Nephron progenitor cell (in vitro differentiated cells): ENCODE measurements around the gene MCF2L.
A peak's percentile ranks its signal among the peaks of the same experiment; 100 is the strongest.

Source experiments
- DNase-seq: peaks from one replicate; pipeline ENCODE4 v3.0.0; 2021
- H3K27ac Mint-ChIP-seq: 2 replicates; pipeline ENCODE4 v1.8.0; 2021; ENCODE audit warnings: mild to moderate bottlenecking, moderate library complexity, mixed read lengths
- H3K27me3 Mint-ChIP-seq: 2 replicates; pipeline ENCODE4 v1.8.0; 2021; ENCODE audit warnings: mild to moderate bottlenecking, low read depth, mixed read lengths; ENCODE audit not compliant: poor library complexity
- H3K36me3 Mint-ChIP-seq: 2 replicates; pipeline ENCODE4 v1.8.0; 2021; ENCODE audit warnings: low read depth, mixed read lengths
- H3K4me1 Mint-ChIP-seq: 2 replicates; pipeline ENCODE4 v1.8.0; 2021; ENCODE audit warnings: mixed read lengths
- H3K4me3 Mint-ChIP-seq: 2 replicates; pipeline ENCODE4 v1.8.0; 2021; ENCODE audit warnings: mild to moderate bottlenecking, moderate library complexity, mixed read lengths
- H3K9me3 Mint-ChIP-seq: 2 replicates; pipeline ENCODE4 v1.8.0; 2021; ENCODE audit warnings: mild to moderate bottlenecking, moderate library complexity, mixed read lengths
- TF ChIP-seq, protein P1 (sequence below): fragments of 200-600 bp; sonication (generic); IDR thresholded peaks from 2 replicates; pipeline ENCODE4 v1.5.0; 2021; ENCODE audit warnings: antibody characterized with exemption

The MCF2L gene

DNA sequence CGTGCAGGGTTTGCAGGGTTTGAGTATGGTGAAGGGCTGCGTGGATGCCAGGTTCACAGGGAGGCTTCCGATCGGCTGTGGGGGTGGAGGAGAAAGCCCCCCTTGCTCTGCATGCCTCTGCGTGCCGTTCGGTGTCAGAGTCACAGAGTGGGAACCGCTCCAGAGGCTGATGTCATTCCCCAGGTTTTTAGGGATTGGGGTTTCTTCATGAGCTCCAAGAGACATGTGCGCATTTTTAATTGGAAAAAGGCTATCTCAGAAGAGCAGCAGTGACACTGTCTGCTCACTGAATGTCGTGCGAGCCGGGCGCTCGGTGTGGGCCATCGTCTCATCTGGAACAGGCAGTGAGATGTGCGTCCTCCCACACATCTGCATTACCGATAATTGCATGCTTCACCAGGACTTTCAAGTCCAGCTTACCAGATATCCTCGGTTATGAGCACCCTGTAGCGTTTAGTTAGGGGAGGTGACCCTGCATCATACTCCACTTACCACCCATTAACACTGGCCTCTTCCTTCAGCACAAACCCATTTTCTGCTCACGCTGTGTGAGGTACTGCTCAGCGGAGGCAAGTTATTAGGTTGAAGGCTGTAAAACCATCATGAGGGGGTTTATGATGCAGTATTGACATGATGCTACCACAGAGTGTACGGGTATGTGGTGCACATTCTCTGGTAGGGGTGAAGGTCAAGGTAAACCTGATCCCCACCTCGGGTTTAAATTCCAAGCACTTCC, 1.7 kb downstream of the MCF2L start:
- H3K4me3 Mint-ChIP-seq: peak overlapping the region; percentile 18
- no peak for DNase-seq
- H3K27me3 Mint-ChIP-seq: peaks cover 76% of the 10 kb centered on the region

DNA sequence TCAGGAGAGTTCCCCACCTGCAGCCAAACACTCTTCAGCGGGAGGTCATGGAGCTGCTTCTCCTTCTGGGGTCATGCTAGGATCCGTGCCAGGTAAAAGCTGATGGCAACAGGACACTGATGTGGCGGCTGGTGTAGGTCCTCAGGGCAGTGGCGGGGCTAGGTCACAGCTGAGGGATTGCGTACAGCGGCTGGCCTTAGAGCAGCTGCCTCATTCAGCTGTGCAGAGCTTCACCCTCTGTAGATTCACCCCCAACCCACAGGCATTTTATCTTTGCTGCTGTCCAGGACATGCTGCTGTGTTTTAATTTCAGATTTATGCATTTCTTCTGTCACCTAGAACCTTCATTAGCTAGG, 2.3 kb downstream of the MCF2L start:
- Mint-ChIP-seq H3K27ac (no peak overlapping the region), H3K27me3 (peaks cover 76% of the 10 kb centered on the region), H3K9me3 (peaks cover 30% of the 10 kb centered on the region), H3K4me1 (peaks cover 33% of the 10 kb centered on the region), H3K36me3 (peaks cover 4% of the 10 kb centered on the region), H3K4me3 (no peak overlapping the region)
- TF ChIP-seq, protein P1, sequence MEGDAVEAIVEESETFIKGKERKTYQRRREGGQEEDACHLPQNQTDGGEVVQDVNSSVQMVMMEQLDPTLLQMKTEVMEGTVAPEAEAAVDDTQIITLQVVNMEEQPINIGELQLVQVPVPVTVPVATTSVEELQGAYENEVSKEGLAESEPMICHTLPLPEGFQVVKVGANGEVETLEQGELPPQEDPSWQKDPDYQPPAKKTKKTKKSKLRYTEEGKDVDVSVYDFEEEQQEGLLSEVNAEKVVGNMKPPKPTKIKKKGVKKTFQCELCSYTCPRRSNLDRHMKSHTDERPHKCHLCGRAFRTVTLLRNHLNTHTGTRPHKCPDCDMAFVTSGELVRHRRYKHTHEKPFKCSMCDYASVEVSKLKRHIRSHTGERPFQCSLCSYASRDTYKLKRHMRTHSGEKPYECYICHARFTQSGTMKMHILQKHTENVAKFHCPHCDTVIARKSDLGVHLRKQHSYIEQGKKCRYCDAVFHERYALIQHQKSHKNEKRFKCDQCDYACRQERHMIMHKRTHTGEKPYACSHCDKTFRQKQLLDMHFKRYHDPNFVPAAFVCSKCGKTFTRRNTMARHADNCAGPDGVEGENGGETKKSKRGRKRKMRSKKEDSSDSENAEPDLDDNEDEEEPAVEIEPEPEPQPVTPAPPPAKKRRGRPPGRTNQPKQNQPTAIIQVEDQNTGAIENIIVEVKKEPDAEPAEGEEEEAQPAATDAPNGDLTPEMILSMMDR: no peak
- no peak for DNase-seq

More for the DNA sequence above, 1.7 kb downstream of the MCF2L start:
- TF ChIP-seq, protein P1: no peak
- H3K27ac Mint-ChIP-seq: no peak overlapping the region
- H3K9me3 Mint-ChIP-seq: peaks cover 30% of the 10 kb centered on the region
- peaks cover 4% of the 10 kb centered on the region for H3K36me3 Mint-ChIP-seq
- peaks cover 32% of the 10 kb centered on the region for H3K4me1 Mint-ChIP-seq

DNA sequence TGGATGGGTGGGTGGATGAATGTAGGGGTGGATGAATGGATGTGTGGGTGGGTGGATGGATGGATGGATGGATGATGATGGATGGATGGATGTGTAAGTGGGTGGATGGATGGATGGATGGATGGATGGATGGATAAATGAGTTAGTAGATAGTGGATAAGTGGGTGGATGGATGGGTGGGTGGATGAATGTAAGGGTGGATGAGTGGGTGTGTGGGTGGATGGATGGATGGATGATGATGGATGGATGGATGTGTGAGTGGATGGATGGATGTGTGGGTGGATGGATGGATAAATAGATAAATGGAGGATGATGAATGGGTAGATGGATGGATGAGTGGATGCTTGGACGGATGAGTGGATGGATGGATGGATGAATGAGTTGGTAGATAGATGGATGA, 3.2 kb downstream of the MCF2L start:
- peaks cover 41% of the 10 kb centered on the region for H3K4me1 Mint-ChIP-seq
- TF ChIP-seq, protein P1: no peak
- H3K27ac Mint-ChIP-seq: no peak overlapping the region
- no peak for DNase-seq
- H3K27me3 Mint-ChIP-seq: peaks cover 66% of the 10 kb centered on the region
- peaks cover 30% of the 10 kb centered on the region for H3K9me3 Mint-ChIP-seq
- H3K36me3 Mint-ChIP-seq: peaks cover 4% of the 10 kb centered on the region
- H3K4me3 Mint-ChIP-seq: no peak overlapping the region

DNA sequence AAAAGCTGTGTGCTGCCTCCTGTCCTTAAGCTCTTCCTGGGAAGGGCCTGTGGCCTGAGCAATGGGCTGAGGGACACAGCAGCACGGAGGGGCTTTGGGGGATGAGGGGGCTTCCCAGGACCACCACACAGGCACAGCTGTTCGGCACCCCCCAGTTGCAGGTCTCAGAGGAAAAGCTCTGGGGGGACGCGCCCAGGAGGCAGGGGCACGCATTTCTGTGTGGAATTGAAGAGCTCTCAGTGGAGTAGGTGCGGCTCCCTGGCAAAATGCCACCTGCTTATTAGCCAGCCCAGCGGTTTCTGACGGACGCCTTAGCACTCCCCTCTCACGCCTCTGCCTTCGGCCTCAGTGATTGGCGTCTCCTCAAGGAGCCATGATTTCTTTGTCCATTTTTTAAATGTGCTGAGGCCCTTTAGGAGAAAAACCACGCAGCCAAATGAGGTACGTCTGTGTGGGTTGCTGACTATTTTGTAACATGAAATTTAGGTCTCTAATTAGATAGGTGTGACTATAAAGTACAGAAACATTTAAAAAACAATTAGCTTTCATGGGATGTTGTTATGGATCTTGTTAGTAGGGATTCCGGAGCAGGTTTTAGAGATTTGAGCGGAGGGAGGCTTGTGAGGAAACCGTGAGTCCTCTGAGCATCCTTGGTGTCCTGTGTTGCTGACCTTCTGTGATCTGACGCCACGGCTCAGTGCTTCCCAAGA, 4.0 kb downstream of the MCF2L start:
- H3K4me3 Mint-ChIP-seq: peak overlapping the region; percentile 10
- TF ChIP-seq, protein P1: no peak
- peaks cover 30% of the 10 kb centered on the region for H3K9me3 Mint-ChIP-seq
- H3K27me3 Mint-ChIP-seq: peaks cover 61% of the 10 kb centered on the region
- DNase-seq: no peak
- peaks cover 46% of the 10 kb centered on the region for H3K4me1 Mint-ChIP-seq
- no peak overlapping the region for H3K27ac Mint-ChIP-seq
- peaks cover 4% of the 10 kb centered on the region for H3K36me3 Mint-ChIP-seq

DNA sequence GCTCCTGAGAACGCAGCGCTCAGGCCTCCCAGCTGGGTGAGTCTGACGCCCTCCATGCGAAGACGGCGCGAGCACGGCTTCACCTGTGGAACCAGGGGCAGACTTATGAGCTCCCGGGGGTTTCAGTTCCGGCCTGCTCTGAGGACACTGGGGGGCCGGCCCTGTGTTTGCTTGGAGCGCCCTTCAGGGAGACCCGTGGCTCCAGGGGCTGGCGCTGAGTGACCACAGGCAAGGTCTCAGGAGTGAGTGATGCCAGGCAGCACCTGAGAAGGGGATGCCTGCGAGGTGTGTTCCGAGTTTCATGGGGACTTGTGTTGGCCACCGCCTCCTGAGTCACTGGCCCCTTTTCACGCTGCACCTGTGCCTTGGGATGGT, 4.5 kb downstream of the MCF2L start:
- TF ChIP-seq, protein P1: no peak
- Mint-ChIP-seq H3K9me3 (peaks cover 30% of the 10 kb centered on the region), H3K4me3 (peak overlapping the region; percentile 10), H3K27me3 (peaks cover 57% of the 10 kb centered on the region), H3K36me3 (peaks cover 4% of the 10 kb centered on the region), H3K27ac (no peak overlapping the region), H3K4me1 (peaks cover 46% of the 10 kb centered on the region)
- no peak for DNase-seq
